HG02852 (cell line): Measurements from ENCODE around the gene KIAA0930.

Experiments used
- ATAC-seq: cut with Tn5 transposase; IDR thresholded peaks from one replicate; pipeline ENCODE4 v1.9.1; 2021; ENCODE audit warnings: mild to moderate bottlenecking, moderate library complexity; ENCODE audit not compliant: unreplicated experiment

Gene KIAA0930

GRCh38 chr22:45185718-45186514 is 54.8 kb downstream of the KIAA0930 start:
- ATAC-seq = no peak

DNA sequence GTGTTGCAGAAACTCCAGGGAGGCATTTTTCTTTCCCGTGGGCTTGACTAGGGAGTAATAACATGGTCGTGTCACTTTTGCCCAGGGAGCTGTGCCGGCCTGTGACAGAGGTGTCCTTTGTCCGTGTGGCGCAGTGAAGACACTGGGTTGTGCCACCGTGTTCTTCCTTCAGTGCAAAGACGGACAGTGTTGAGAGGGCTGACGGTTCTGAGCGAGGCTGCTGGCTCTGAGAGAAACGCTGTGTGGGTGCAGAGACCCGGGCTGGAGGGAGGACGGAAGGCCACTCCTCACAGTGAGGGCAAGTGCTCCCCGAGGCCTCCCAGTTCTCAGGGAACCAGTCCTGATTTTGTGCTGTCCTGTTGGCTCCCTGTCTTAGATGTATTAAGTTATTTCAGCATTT is 56.7 kb downstream of the KIAA0930 start:
- ATAC-seq = no peak

DNA sequence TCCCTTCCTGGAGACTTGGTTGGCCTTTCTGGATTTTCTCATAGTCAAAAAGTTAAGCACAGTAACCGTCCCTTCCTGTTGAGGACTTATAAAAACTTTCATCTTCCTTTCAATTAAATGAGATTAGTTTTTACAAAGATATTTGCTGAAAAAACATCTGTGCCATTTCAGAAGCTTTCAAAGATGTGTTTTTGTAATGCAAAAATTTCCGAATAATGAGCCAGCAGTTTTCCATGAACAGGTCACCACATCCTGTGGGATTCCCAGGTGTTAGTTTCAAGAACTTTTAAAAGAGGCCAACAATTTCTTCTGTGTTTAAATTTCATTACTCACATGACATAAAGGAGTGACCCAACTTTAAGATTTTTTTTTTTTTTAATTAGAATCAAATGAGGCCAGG is 58.9 kb downstream of the KIAA0930 start:
- no peak for ATAC-seq

DNA sequence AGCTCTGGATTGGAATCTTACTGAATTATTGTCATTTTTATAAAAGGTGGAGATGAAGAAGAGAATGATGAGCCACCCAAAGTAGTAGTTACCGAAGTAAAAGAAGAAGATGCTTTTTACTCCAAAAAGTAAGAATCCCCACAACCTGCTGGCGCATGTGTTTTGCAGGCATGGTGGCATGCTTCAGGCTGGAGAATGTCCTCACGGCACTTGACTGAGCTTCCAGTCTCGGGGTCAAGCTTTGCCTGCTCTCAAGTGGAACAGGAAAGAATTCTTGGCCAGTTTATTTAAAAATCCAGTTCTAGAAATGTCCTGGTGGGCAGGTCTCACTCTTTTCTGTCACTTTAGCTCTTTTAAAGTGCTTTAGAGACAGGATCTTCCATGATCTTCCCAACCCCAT is 59.5 kb downstream of the KIAA0930 start:
- ATAC-seq = no peak

GRCh38 chr22:45180146-45180679 is 60.5 kb downstream of the KIAA0930 start:
- ATAC-seq = no peak

DNA sequence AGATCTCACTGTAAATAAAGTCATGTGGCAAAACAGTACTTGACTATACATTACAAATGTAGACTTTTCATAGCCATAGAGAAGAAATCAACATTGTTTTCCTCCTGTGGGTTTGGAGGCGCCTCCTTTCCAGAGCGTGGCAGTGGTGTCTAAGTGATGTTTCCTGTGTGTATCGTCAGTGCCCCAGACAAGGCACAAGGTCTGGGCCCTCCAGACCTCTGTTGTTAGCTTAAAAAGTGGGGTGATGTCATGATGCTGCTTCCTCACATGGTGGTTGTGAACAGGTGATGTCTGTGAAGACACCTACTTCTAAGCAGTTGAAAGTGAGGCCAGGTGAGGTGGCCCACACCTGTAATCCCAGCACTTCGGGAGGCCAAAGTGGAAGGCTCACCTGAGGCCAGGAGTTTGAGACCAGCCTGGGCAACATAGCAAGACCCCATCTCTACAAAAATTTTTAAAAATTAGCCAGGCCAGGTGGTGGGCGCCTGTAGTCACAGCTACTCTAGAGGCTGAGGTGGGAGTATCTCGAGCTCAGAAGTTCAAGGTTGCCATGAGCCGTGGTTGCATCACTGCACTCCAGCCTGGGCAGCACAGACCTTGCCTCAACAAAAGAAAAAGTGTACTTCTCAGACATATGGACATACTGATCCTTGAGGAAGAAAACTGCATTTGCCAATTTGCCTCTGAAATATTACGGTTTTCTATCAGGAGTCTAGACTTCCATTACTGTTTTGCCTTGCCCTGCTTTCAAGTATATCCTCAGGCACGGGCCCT is 61.2 kb downstream of the KIAA0930 start:
- ATAC-seq = no peak

- ATAC-seq = no peak
Observed at GRCh38 chr22:45172881-45173585, 67.7 kb downstream of the KIAA0930 start.

- ATAC-seq = no peak
Observed at GRCh38 chr22:45171830-45172229, 68.9 kb downstream of the KIAA0930 start.

DNA sequence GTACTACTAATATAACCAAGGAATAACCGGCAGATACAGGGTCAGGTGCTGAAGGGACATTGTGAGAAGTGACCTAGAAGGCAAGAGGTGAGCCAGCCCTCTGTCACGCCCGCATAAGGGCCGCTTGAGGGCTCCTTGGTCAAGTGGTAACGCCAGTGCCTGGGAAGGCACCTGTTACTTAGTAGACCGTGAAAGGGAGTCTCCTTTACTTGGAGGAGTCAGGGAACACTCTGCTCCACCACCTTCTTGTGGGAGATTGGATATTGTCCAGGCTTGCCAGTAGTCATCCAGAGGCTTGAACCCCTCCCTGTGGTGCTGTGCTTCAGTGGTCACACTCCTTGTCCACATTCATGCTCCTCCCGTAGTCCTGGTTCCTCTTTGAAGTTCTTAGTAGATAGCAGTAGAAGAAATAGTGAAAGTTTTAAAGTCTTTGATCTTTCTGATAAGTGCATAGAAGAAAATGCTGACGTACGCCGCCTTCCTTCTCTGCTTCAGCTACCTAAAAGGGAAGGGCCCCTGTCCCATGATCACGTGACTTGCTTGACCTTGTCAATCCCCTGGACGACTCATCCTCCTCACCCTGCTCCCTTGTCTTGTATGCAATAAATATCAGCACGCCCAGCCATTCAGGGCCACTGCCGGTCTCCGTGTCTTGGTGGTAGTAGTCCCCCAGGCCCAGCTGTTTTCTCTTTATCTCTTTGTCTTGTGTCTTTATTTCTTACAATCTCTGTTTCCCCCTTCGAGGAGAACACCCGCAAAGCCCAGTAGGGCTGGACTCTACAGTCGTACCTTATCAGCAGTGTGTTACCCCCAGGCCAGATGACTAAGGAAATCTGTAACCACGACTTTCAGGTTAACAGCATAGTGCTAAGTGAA is 70.9 kb downstream of the KIAA0930 start:
- no peak for ATAC-seq

GRCh38 chr22:45166932-45167331 is 73.8 kb downstream of the KIAA0930 start:
- no peak for ATAC-seq

DNA sequence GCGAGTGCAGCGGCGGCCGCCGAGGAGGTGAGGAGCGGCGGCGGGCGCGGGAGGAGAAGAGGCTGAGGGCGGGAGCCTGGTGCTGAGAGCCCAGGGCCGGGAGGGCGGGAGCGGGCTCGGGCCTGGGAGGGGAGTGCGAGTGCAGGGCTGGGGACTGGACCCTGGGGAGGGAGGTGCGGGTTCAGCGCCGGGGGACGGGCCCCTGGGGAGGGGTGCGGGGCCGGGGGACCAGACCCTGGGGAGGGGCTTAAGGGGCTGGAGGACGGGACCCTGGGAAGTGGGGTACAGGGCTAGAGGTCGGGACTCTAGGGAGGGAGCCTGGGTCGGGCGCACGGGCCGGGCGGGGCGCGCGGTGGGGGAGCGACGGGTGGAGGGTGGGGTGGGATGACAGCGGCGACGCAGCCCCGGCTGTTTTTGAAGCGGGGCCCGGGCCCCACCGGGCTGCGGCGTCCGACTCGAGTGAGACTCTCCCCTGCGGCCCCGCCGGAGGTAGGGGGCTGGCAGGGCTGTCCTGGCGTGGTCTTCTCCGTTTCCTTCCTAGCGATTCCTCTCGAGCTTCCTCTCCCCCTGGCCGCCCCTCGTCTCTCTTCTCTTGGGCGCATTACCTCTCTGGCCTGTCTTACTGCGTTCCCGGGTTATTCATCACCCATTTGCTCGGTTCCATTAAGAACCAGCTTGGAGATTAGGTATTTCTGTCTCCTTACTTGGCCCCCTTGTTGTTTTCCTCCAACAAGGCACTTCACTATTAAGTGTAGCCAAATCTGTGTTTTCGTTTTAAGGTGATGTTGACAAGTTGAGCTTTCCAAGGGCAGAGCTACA is 76.2 kb downstream of the KIAA0930 start:
- ATAC-seq = peak; percentile 30

DNA sequence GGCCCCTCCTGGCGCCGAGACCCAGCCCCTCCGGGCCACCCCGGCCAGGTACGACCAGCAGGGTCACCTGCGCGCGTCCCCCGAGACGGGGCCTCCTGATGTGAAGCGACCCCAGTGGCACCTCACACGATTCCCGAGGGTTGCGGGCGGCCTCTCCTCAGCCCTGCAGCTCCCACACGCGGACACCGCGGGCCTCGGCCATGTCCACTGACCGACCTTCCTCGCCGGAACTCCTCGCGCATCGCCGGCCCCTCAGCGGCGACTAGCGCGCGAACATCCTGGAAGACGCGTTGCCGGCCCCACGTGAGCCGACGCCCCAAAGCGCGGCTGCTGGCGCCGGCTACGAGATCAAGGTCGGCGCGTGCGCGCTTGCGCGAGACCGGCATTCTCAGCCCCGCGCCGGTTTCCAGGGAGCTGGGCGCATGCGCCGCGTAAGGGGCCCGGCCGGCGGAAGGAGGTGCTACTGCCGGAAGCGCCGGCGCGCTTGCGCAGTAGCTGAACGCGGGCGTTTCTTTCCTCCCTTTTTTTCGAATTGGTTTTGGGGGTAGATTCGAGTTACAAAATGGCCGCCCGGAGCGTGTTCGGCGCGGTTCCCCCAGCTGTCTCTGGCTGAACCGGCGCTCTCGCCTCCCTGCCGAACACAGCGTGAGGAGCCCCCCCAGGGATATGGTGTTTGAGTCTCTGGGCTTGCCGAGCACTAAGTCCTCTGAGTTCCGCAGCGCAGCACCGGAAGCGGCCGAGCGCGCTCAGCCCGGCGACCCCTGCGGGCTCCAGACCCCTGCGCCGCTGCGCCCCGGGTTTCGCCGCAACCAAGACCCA is 77.0 kb downstream of the KIAA0930 start, which contains the start of gene NUP50:
NUP50 (plus strand) TSS at position 475 of the 819 bp plus-strand sequence. CDS start 4,253 bp downstream, outside the sequence.
- ATAC-seq = peak; percentile 75

- ATAC-seq = peak; percentile 6
Observed at GRCh38 chr22:45163099-45163450, 77.6 kb downstream of the KIAA0930 start.

DNA sequence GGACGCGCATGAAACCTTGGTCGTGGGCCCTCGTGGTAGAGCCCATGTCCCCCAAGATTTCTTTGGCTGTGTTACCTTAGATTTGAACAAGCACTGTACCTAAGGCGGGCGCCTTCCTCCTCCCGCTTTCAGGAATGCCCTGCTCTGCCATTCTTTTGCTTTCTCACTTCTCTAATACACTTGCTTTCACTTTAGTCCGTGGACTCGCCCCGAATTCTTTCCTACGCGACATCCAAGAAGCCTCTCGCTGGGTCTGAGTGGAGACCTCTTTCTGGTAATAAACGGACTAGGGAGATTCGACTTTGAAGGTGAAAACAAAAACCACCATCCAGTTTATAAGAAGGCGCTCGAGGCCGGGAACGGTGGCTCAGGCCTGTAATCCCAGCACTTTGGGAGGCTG is 78.2 kb downstream of the KIAA0930 start:
- ATAC-seq = no peak

- ATAC-seq = no peak
Observed at GRCh38 chr22:45159652-45160462, 80.8 kb downstream of the KIAA0930 start.

- ATAC-seq = no peak
Observed at GRCh38 chr22:45157907-45158306, 82.8 kb downstream of the KIAA0930 start.

DNA sequence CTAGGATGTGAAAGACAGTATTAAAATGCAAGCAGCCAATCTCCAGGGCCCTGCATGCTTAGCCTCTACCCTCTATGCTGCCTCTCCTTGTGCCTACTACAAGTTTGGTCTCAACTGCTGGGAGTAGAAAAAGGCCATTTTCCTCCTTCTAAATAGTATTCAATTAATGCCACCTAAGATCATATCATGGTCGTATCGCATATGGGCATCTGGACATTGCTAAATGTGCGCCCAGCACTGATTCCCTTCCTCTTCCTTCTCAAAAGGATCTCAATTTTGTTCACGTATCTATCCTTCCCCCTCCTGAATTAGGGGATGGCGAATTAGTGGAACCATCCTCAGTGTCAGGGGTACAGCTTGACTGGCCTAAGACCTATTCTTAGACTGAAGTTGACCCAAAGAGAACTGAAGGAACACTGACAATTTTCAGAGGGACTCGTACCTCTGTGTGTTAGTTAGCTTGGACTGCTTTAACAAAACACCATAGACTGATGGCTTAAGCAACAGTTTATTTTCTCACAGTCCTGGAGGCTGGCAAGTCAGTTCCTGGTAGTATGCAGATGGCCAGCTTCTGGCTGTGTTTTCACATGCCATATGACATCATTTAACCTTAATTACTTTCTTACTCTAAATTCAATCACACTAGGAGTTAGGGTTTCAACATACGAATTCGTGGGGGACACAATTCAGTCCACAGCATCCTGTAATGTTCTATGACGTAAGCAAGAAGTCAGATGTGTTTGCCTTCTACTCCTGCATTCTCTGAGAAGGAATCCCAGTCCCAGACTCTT is 85.4 kb downstream of the KIAA0930 start:
- ATAC-seq = no peak
